HG03378 (cell line): Measurements from ENCODE around the gene CYBA.
A peak's percentile ranks its signal among the peaks of the same experiment; 100 is the strongest.

Experiments used
- ATAC-seq: cut with Tn5 transposase; IDR thresholded peaks from one replicate; pipeline ENCODE4 v1.9.1; 2021; ENCODE audit warnings: mild to moderate bottlenecking, moderate library complexity; ENCODE audit not compliant: unreplicated experiment

Gene CYBA

GRCh38 chr16:88647178-88648070 lies 3.4 kb downstream of the CYBA start:
- ATAC-seq: no peak

GRCh38 chr16:88646345-88647034 lies 4.4 kb downstream of the CYBA start:
- ATAC-seq: no peak

DNA sequence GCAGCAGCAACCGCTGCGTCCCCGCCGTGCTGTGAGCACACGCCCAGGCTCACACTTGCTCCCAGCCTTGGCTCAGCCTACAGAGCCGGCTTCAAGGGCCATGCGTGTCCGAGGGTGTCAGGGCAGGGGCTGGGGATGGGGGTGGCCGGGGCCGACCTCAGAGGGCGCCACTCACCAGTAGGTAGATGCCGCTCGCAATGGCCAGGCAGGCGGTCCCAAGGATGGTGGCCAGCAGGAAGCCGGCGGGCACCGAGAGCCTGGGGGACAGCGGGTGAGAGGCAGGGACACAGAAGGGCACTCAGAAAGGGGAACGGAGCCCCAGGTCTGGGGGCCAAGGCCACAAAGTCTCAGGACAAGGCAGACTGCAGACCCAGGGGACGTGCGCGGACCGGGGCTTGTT lies 4.9 kb downstream of the CYBA start:
- ATAC-seq: no peak

GRCh38 chr16:88645455-88645854 lies 5.4 kb downstream of the CYBA start:
- ATAC-seq: no peak

DNA sequence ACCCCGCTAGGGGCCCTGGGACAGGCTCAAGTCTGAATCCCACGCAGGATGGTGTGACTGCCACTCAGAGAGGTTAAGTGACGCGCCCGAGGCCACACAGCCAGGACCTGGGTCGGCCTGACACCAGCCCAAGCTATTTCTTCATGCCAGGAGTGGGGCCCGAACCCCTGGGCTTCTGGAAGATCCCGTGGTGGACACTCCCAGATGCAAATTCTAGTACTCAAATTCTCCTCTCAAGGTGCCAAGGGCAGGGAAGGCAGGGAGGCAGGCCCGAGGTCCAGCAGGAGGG lies 7.3 kb downstream of the CYBA start:
- no peak for ATAC-seq

DNA sequence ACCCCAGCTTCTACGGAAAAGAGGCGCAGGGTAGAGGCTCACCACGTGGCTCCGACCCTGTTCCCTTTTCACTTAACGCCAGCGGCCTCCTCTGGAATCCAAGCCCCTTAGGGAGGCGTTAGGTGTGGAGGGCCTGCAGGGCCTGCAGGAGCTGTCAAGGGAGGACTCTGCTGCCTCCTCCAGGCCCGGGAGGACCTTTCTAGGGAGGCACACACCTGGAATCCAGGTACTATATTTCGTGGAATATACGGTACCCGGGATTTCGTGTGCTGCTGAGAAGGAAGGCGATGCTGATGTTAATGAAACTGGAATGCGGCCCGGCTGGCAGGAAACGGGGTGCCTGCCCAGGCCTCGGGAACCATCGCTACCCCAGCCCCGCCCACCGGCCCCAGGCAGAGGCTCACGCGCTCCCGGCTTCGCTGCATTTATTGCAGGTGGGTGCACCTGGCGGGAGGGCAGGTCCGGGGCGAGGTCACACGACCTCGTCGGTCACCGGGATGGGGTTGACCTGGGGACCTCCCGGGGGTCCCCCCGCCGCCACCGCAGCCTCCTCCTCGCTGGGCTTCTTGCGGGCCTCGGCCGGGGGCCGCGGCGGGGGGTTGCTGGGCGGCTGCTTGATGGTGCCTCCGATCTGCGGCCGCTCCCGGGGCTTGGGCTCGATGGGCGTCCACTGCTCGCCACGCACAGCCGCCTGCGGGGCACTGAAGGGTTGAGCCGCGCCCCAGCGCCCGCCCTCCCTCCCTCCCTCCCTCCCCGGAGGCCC lies 7.8 kb downstream of the CYBA start:
- no peak for ATAC-seq

GRCh38 chr16:88640498-88641247 lies 10.2 kb downstream of the CYBA start:
- no peak for ATAC-seq

- no peak for ATAC-seq
Observed at GRCh38 chr16:88640039-88640495, 10.8 kb downstream of the CYBA start.

DNA sequence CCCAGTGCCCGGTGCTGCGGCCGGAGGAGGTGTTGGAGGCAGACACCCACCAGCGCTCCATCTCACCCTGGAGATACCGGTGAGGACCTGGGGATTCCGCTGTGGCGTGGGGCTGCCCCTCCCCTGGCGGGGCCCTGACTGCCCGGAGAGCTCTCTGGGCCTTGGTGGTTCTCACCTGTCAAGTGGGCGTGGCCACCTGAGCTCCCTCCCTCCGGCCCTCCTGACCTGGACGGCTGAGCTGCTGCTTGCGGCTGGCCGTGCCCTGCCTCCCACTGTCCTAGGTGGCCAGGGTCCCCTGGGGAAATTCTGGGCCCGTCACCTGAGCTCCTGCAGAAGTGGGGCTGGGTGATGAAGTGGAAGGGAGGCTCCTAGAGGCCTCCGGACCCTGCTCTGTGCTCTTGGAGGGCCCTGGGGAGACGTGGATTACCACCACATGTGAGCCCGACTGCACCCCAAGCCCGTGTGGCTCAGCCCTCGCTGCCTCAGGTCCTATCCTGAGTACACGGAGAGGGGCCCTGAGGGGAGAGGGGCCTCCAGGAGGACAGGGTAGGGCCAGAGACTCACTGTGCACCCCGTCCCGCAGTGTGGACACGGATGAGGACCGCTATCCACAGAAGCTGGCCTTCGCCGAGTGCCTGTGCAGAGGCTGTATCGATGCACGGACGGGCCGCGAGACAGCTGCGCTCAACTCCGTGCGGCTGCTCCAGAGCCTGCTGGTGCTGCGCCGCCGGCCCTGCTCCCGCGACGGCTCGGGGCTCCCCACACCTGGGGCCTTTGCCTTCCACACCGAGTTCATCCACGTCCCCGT lies 11.4 kb downstream of the CYBA start:
- ATAC-seq: no peak

- no peak for ATAC-seq
Observed at GRCh38 chr16:88638323-88639230, 12.3 kb downstream of the CYBA start, which contains the start of gene IL17C. Gene IL17C, plus strand, starts transcription at chr16:88638572. Its CDS starts 70 bp downstream, at chr16:88638642.

- ATAC-seq: no peak
Observed at GRCh38 chr16:88636488-88637265, 14.2 kb downstream of the CYBA start.

DNA sequence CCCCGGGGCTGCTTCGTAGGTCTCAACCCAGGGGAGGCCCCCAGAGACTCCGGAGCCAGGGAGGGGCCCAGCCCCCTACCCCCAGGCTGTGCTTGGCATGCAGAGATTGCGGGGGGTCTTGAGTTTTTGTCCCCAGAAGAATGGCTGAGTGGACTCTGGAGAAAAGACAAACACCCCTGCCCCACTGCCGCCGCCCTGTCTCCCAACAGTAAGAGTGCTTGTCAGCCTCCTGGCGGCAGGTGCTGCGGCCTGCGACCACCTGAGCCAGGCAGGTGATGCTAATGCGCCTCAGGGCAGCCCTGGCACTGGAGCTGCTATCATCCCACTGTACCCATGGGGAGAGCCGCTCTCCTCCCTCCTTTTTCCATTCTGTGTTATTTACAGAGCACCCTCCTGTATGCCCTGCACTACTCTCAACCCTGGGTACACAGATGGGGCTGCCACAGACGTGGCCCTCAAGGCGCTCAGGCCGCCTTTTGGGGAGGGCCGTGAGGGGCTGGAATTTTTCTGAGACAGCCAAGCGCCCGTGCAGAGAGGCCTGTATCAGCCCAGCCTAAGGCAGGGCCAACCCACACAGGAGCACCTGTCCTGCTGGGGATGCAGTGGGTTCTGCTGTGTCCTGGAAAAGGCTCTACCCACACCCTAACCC lies 15.1 kb downstream of the CYBA start:
- no peak for ATAC-seq

DNA sequence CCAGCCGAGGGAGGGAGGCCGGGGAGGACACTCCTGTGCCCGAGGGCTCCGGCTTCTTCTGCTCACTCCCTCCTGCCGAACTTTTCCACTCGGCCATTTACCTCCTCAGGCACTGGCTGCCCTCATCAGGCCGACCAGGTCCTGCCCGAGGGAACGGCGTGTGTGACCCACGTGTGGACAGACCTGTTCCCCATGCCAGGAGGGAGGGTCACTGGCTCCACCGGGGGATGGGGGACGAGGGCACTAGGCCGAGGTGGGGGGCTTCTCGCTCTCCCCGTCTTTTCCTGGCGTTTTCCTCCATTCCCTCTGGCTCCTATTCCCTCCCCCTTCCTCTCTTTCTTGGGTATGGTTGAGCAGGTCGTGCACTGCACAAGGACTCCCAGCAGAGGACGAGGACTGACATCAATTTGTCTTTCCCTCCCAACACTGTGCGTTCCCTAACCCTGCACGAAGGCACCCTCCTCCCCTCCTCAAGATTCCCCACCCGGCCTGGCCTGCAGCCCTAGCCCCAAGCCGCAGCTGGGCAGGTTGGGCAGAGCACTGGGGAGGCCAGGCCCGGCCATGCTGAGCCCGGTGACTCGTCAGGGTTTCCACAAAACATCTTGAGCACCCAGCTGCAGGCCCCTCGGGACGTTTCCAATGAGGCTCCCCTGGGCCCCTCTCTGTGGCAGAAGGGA lies 15.7 kb downstream of the CYBA start:
- no peak for ATAC-seq

DNA sequence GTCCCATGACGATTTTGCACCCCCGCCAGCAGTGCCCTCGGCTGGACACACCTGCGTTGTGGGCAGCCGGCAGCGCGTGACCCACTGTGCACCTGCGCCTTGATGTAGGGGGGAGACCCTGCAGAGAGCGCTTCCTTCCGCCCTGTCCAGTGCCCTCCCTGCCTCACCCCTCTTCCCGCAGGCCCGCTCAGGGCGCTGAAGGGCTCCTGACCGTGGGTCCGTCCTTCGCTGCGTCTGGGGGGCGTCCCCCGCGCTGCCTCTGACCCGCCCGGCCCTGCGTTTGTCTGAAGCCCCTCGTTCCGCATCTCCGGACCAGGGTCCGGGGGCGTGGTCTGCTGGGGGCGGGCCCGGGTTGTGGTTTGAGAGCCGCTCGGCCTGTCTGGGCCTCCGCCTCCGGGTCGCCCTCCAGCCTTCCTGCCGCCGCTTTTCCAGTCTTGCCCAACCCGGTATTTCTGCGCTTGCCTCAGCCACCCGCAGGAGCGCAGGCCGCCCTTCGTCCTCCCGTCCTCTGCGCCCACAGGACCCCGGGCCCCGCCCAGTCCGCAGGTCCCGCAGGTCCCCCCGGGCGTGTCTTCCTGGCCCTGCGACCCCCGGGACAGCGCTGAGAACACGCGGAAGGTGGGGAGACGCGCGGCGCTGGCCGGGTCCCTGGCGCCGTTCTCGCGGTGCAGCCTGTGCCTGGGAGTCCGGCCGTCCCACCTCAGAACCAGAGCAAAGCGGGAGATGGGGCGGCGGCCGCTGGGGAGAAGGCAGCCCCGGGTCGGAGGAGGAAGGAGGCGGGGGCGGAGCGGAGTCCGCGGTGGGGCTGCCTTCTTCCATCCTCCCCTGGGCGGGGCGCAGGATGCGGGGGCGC lies 16.5 kb downstream of the CYBA start:
- peak; percentile 38 for ATAC-seq

- ATAC-seq: peak; percentile 37
Observed at GRCh38 chr16:88633684-88634140, 17.1 kb downstream of the CYBA start.

DNA sequence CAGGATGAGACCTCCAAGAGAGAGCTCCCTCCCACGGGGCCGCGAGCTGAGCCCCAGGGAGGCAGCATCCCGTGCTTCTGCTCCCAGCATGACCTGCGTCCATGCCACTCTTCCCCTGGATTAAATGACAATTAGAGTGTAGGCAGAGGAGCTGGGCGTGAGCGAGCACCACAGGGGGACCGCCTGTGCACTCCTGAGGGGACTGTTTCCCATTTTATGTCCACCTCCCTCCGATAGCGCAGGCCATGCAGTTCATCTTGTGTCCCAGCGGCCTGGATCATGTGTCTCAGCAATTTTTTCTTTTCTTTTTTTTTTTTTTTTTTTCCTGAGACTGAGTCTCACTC lies 18.3 kb downstream of the CYBA start:
- no peak for ATAC-seq
